SK-N-MC (cell line): ENCODE measurements around the gene VPS26C.

Source experiments
- EZH2 ChIP-seq: fragments of 200-600 bp; sonication (generic); IDR thresholded peaks from one replicate; pipeline ENCODE4 v1.6.1; 2017; ENCODE audit warnings: antibody characterized with exemption
- POLR2AphosphoS5 ChIP-seq: IDR thresholded peaks from 2 replicates; pipeline ENCODE4 v1.6.1; 2012; ENCODE audit warnings: mild to moderate bottlenecking, low read depth, low read length, borderline replicate concordance

DNA sequence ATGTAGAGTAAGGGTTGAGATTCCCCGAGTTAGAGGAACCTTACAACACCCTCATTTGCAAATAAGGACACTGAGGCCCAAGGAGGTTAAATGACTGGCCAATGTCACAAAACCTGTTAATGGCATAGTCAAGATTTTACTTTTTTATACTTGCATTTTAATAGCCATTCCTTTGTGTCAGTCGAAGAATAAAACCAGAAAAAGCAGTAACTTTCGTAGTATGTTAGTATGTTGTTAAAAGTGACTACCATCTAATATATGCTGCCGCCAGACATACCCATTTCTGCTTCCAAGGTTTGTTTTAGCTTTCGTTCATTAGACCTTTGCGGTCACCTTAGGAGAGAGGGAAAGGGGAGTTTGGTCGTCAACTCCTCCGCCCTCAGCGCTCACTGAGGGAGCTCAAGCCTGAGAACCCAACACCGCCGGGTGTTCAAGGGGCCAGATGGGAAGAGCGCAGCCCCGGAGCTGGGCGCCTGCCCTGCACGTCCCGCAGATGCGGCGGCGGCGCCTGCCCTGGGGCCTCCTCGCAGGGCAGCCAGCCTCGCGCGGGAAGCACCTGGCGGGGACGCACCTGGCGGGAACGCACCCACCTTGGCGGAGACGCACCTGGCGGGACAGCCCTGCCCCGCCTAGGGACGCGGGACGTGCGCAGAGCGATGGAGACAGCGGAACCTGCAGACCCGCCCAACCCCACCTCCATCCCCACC lies 466 bp downstream of the VPS26C start:
- TF ChIP-seq POLR2AphosphoS5 (no peak), EZH2 (no peak)
